Breast epithelium (tissue), 4 donors: ENCODE data around the gene DCBLD1. TPM values are rescaled to one million over a fixed set of nuclear protein-coding genes. Genes with fewer than 3 reads are reported as not detected.

Experiments used
- DNase-seq, 2 donors: peaks; one replicate each; pipeline ENCODE4 v3.0.0-alpha.2; 2019; ENCODE audit warnings: low spot score in 2 of 2
- H3K27ac ChIP-seq, 2 donors: fragments of 200-600 bp; sonication (generic) in 1 of 2; one replicate each; pipeline ENCODE4 v1.5.1; 2016 to 2019; ENCODE audit warnings: mild to moderate bottlenecking in 1 of 2
- H3K27me3 ChIP-seq, 2 donors: fragments of 200-600 bp; sonication (generic) in 1 of 2; one replicate each; pipeline versions ENCODE4 v1.5.1 to v1.6.0; 2017 to 2019; ENCODE audit warnings: control low read depth in 1 of 2, mild to moderate bottlenecking in 1 of 2
- H3K36me3 ChIP-seq: fragments of 200-600 bp; one replicate; pipeline ENCODE4 v1.5.1; 2019
- H3K4me1 ChIP-seq, 2 donors: fragments of 200-600 bp; sonication (generic); one replicate each; pipeline ENCODE4 v1.5.1; 2016 to 2019; ENCODE audit warnings: control low read depth in 1 of 2
- H3K4me3 ChIP-seq, 3 donors: fragments of 200-600 bp; sonication (generic); 1 replicate in 2 of 3; 2 replicates in 1 of 3; pipeline ENCODE4 v1.5.1; 2016 to 2019; ENCODE audit warnings: mild to moderate bottlenecking in 3 of 3, moderate library complexity in 2 of 3
- H3K9me3 ChIP-seq, 2 donors: fragments of 200-600 bp; sonication (generic) in 1 of 2; one replicate each; pipeline ENCODE4 v1.5.1; 2016 to 2019; ENCODE audit warnings: control low read depth in 1 of 2
- POLR2A ChIP-seq: fragments of 450-650 bp; IDR thresholded peaks from one replicate; pipeline ENCODE4 v1.6.1; 2016; ENCODE audit warnings: antibody characterized with exemption, mild to moderate bottlenecking, moderate library complexity
- POLR2AphosphoS5 ChIP-seq, 3 donors: sonication (generic); formaldehyde crosslinking; IDR thresholded peaks; one replicate each; pipeline ENCODE4 v1.6.1; 2017; ENCODE audit warnings: antibody characterized with exemption in 3 of 3
- intact Hi-C: fragments of 100-400 bp; cut with DNase I; formaldehyde crosslinking; loops from one replicate; pipeline ENCODE4 v1.15.1; 2023; ENCODE audit warnings: low total_unique reads
- total RNA-seq, 3 donors: library from RNA; depleted of rRNA; stranded (reverse); fragments of >200 nt; gene quantifications; one replicate each; pipeline ENCODE4 v1.1.0, GENCODE V29; 2016
- TF ChIP-seq, protein P1 (sequence below), 3 donors: fragments of 450-650 bp; IDR thresholded peaks; one replicate each; pipeline ENCODE4 v1.5.1; 2016 to 2017; ENCODE audit warnings: antibody characterized with exemption in 3 of 3, mild to moderate bottlenecking in 3 of 3, moderate library complexity in 3 of 3

The DCBLD1 gene
- total RNA-seq, 3 donors from 2014 or later: 10.4 to 16.0 (median 11.8) TPM

- H3K27me3 ChIP-seq: no peaks in the 10 kb centered on the region
- no peak overlapping the region for H3K27ac ChIP-seq
- no peaks in the 10 kb centered on the region for H3K36me3 ChIP-seq
- no peak for DNase-seq
- H3K9me3 ChIP-seq: peaks cover 0 to 5% of the 10 kb centered on the region in 2 donors
- H3K4me1 ChIP-seq: no peaks in the 10 kb centered on the region
- H3K4me3 ChIP-seq: no peak overlapping the region
- intact Hi-C loops: no loop called here
- TF ChIP-seq, protein P1, sequence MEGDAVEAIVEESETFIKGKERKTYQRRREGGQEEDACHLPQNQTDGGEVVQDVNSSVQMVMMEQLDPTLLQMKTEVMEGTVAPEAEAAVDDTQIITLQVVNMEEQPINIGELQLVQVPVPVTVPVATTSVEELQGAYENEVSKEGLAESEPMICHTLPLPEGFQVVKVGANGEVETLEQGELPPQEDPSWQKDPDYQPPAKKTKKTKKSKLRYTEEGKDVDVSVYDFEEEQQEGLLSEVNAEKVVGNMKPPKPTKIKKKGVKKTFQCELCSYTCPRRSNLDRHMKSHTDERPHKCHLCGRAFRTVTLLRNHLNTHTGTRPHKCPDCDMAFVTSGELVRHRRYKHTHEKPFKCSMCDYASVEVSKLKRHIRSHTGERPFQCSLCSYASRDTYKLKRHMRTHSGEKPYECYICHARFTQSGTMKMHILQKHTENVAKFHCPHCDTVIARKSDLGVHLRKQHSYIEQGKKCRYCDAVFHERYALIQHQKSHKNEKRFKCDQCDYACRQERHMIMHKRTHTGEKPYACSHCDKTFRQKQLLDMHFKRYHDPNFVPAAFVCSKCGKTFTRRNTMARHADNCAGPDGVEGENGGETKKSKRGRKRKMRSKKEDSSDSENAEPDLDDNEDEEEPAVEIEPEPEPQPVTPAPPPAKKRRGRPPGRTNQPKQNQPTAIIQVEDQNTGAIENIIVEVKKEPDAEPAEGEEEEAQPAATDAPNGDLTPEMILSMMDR (IDR thresholded peaks at IDR 0.05): no peak
- TF ChIP-seq POLR2A (no peak), POLR2AphosphoS5 (IDR thresholded peaks at IDR 0.05) (no peak)
Measured at GRCh38 chr6:117585647-117586046, 103.2 kb downstream of the DCBLD1 start.

GRCh38 chr6:117590447-117590846 lies 108.0 kb downstream of the DCBLD1 start:
- H3K27me3 ChIP-seq: no peaks in the 10 kb centered on the region
- no peak overlapping the region for H3K4me3 ChIP-seq
- no peaks in the 10 kb centered on the region for H3K9me3 ChIP-seq
- TF ChIP-seq, protein P1 (IDR thresholded peaks at IDR 0.05): no peak
- TF ChIP-seq POLR2AphosphoS5 (IDR thresholded peaks at IDR 0.05) (no peak), POLR2A (no peak)
- H3K4me1 ChIP-seq: no peaks in the 10 kb centered on the region
- no peak for DNase-seq
- intact Hi-C loops: no loop called here
- no peaks in the 10 kb centered on the region for H3K36me3 ChIP-seq
- no peak overlapping the region for H3K27ac ChIP-seq

DNA sequence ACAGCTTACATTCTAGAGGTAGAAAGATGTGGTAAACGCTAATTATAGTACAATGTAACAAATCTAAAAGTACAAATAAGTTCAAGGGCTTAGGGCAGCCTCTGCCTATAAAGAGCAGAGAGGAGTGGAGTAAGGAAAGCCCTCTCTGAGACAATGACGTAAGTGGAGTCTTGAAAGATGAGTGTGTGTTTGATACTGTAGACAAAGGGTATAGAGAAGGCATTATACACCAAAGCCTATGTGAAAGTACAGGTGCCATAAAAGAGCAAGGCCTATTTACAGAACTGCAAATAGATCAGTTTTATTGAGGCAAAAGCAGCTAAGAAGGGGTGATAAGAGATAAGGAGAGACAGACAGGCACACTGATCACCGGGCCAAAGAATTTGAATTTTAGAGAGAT lies 108.9 kb downstream of the DCBLD1 start:
- intact Hi-C loops: no loop called here
- no peak for DNase-seq
- H3K36me3 ChIP-seq: no peaks in the 10 kb centered on the region
- H3K27ac ChIP-seq: no peak overlapping the region
- TF ChIP-seq POLR2AphosphoS5 (IDR thresholded peaks at IDR 0.05): no peak
- TF ChIP-seq POLR2A: no peak
- TF ChIP-seq, protein P1 (IDR thresholded peaks at IDR 0.05): no peak
- no peaks in the 10 kb centered on the region for H3K9me3 ChIP-seq
- H3K4me1 ChIP-seq: no peaks in the 10 kb centered on the region
- no peak overlapping the region for H3K4me3 ChIP-seq
- H3K27me3 ChIP-seq: no peaks in the 10 kb centered on the region

DNA sequence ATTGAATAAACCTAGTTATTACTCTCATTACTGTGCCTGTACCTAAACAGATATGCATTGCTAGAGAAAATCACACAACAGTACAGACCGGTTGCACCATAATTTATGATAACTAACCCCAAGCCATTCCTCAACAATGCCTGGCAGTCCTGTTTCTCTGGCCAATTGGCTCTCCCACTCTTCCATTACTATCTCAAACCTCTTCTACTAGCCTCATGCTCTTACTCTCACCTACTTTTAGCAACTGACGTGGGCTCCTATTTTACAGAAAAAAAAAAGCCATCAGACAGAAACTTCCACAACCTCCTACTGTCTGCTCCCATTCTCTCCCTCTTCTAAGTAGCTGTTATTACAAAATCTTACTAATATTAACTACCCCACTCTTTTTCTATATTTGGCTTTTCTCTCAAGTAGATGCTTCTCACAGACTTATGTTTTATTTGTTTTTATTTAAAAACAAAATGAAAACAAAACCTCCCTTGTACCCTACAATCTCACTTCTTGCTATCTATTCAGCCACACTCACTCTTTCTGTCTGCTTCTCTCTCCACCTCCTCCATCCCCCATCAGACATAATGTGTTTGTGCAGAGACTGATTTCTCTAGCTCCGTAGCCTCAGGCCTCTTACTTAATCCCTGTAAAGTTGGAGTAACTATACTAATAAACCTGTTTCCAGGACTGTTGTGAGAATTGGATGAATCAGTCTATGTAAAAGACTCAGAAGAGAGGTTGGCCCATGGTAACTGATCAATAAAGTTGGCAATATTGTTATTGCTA lies 110.7 kb downstream of the DCBLD1 start:
- H3K27ac ChIP-seq: no peak overlapping the region
- DNase-seq: no peak
- H3K4me1 ChIP-seq: no peaks in the 10 kb centered on the region
- no peak overlapping the region for H3K4me3 ChIP-seq
- H3K9me3 ChIP-seq: no peaks in the 10 kb centered on the region
- H3K27me3 ChIP-seq: no peaks in the 10 kb centered on the region
- intact Hi-C loops: no loop called here
- H3K36me3 ChIP-seq: no peaks in the 10 kb centered on the region
- no peak for TF ChIP-seq POLR2A
- TF ChIP-seq, protein P1 (IDR thresholded peaks at IDR 0.05): no peak
- no peak for TF ChIP-seq POLR2AphosphoS5 (IDR thresholded peaks at IDR 0.05)

GRCh38 chr6:117595099-117595923 lies 112.8 kb downstream of the DCBLD1 start:
- no peak overlapping the region for H3K4me3 ChIP-seq
- TF ChIP-seq, protein P1 (IDR thresholded peaks at IDR 0.05): no peak
- TF ChIP-seq POLR2A (no peak), POLR2AphosphoS5 (IDR thresholded peaks at IDR 0.05) (no peak)
- H3K4me1 ChIP-seq: peaks cover 0 to 6% of the 10 kb centered on the region in 2 donors
- H3K27ac ChIP-seq: no peak overlapping the region
- H3K9me3 ChIP-seq: no peaks in the 10 kb centered on the region
- DNase-seq: no peak
- H3K36me3 ChIP-seq: no peaks in the 10 kb centered on the region
- intact Hi-C loops: no loop called here
- no peaks in the 10 kb centered on the region for H3K27me3 ChIP-seq
